AG08395 (cell line): ENCODE measurements around the gene CARD14.

Experiments used
- DNase-seq: peaks from one replicate; pipeline ENCODE4 v3.0.0; 2012; ENCODE audit warnings: mixed read lengths, low spot score

The CARD14 gene

DNA sequence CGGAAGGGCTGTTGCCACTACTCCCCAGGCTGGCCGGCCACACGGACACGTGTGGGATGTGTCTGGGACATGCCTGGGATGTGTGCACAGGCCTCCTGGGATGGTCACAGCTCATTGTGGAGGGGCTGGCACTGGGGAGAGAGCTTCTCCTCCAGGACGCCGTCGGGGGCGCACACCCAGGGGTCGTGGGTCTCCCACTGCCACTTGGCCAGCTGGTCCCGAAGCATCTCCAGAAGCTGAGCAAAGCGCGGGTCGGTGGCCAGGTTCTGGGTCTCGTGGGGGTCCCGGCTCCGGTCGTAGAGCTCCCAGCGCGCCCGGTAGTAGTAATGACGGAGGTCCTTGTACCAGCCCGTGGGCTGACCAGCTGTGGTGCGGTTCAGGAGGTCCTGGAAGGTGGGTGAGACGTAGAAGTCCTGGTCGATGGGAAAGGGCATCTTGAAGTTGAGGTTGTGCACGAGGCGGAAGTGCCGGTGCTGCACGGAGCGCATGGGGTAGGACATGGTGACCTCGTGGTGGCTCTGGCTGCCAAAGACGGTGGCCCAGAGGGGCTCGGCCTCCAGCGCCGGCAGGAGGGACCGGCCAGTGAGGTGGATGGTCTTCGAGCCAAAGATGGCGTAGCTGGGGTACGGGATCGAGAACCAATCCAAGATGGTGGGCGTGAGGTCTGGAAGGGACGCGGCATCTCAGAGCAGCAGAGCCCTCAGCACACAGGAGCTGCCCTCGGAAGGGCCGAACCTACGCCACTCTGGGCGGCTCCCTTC, 40.7 kb downstream of the CARD14 start:
- no peak for DNase-seq

DNA sequence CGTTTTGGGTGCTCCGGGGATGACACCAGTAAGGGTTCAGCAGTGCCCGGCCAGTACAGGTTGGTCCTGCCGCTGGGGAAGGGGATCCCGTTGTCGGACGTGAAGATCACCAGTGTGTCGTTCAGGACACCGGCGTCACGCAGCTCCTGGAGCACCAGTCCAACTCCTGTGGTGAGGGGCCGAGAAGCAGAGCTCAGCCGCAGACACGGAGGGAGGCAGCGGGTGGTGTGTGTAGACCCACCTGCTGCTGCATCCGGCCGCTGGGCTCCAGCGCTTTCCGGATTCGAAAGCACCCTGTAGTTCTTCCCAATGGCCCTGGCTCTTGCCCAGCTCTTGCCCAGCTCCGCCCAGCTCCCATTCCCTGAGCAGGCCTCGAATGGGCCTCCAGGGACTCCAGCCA, 42.3 kb downstream of the CARD14 start:
- no peak for DNase-seq

DNA sequence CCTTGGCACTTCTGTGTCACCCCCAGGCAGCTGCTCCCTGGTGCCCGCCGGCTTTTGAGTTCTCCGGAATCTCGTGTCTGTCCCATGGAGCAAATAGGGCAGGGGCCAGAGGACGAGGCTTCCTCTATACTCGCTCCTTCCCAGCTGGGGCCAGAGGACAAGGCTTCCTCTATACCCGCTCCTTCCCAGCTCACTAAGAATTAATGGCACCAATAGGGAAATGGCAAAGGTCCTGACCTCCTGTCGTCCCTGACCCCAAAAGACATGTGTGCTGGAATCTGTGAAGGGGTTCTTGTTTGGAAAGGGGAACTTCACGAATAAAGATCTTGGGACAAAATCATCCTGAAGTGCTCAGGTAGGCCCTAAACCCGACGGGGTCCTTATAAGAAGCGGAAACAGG, 42.7 kb downstream of the CARD14 start:
- DNase-seq = no peak

DNA sequence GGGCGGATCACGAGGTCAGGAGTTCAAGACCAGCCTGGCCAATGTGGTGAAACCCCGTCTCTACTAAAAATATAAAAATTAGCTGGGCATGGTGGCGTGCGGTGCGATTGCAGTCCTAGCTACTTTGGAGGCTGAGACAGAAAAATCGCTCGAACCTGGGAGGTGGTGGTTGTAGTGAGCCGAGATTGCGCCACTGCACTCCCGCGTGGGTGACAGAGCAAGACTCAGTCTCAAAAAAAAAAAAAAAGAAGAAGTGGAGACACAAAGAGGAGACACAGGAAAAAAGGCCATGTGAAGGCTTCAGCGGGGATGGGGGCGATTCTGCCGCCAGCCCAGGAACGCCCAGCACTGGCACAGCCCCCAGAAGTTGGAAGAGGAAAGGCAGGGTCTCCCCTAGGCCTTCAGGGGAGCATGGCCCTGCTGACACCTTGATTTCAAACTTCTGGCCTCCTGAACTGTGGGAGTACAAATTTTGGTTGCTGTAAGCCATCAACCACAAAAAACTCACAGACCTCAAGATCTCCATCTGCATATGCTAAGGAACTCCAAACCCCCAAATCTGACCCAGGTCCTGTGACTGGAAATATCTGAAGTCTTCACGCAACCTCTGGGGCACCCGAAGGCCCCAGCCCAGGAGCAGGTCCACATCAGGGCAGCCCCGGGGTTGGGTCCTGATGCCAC, 43.3 kb downstream of the CARD14 start:
- DNase-seq = no peak

DNA sequence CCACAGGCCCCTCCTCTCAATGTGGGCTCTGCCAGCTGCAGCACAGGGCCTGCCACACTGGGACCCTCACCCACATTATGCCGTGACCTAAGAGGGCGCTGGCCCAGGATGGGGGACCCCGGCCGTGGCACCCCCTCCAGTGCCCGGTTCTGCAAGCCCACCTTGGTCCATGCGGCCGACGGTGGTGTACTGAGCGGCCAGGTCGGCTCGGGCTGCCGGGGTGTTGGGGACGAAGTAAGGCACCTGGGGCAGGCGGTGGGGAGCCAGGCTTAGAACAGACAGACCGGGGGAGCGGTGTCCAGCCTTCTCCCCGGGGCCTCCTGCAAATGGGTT, 43.8 kb downstream of the CARD14 start:
- DNase-seq = no peak

DNA sequence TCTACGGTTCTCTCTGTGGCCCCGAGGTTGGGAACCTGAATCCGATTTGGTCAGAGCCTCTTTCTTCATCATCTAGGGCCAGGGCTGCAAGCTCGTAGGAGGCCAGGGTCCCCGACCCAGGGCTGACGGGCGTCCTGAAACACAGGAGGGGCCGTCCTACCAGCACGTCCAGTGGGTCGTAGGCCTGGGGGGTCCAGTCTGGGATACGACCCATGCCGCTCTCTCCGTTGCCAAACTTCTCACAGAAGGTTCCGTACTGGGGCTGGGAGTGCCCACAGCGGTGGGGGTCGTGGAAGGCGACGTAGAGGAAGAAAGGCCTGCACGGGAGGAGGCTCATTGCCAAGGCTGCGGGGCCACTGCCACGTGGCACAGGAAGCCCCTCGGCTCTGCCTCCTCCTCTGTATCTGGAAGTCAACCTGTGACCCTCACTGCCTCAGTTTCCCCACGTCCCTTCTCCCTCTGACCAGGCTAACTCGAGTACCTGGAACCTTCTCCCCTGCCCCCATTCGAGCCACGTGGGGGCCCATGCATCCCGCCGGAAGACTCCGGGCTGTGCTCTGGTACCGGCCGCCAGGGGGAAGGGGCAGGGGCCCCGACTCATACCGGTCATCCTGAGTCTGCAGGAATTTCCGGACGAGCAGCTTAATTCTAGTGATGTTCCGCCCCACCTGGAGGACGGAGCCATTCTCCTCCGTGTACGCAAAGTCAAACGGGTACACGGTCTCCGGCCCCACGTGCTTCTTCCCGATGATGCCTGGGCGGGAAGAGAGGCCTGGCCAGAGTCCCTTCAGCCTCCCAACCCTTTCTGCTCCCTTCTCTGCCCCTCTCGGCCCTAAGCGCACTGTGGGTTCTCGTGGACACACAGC, 44.4 kb downstream of the CARD14 start:
- no peak for DNase-seq

DNA sequence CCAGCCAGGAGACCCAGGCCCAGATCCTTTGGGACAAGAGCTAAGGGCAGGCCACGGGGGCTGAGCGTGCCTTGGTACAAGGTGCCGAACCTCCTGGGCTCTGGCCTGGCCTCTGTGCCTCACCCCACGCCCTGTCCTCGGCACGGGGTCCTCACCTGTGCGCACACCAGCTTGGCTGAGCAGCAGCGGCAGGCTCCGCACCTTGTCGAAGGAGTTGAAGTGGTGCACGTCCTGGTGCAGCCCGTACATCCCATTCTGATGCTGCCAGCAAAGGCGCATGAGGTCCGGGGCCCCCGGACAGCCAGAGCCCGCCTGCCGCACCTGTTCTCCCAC, 45.0 kb downstream of the CARD14 start:
- no peak for DNase-seq

DNA sequence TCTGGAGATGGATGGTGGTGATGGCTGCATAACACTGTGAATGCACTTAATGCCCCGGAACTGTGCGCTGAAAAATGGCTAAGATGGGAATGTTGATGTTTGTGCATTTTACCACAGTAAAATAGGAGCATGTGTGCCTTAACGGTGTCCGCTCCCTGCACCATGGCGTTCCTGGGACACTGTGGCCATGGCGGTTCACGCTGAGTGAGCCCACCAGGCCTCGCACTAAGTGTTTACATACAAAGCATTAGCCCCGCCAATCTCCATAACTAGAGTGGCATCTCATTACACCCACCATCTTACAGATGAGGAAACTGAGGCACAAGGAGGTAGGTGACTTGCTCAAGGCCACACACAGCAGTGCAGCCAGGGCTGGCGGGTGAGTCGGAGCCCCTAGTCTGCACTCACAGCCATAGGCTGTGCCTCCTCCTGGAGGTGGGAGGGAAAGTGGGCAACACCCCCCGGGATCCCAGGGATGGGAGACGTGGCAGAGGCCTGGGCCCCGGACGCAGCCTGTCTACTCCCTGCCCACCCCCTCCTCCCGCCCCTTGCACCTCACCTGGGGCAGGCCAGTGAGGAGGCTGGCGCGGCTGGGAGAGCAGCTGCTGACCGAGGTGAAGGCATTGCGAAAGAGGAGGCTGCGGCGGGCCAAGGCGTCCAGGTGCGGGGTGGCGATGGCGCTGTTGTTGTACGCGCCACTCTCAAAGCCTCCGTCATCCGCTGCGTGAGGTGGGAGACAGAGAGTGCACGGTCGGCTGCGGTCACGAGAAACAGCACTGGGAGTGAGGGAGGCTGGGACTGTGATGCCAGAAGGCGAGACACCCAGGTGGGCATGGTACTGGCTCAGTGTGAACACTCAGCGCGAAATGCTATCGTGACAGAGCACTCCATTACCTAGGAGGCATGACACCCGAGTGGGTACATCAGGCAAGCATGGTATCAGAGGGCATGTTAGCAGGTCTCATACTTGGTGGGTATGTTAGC, 46.9 kb downstream of the CARD14 start:
- no peak for DNase-seq

DNA sequence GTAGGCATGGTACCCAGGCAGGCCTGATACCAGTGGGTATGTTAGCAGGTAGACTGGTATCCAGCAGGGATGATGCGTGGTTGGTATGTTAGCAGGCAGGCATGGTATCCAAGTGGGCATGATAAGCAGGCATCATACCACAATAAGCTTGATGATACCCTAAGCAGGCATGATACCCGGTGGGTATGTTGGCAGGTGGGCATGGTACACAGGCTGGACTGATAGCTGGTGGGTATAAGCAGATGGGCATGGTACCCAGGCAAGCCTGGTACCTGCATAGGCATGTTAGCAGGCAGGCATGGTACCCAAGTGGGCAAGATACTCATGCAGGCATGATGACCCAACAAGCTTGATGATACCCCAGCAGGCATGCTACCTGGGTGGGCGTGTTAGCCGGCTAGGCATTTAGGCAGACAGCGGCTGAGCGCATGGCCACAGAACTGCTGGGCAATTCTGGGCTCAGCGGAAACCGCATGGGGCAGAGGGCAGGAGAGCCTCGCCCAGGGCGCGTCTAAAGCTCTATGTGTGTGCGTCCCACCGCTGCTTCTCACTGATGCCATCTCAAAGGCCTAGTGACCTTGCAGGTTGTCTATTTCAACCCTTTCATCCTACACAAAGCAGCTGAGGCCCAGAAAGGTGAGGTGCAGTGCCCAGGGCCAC, 48.0 kb downstream of the CARD14 start:
- no peak for DNase-seq

DNA sequence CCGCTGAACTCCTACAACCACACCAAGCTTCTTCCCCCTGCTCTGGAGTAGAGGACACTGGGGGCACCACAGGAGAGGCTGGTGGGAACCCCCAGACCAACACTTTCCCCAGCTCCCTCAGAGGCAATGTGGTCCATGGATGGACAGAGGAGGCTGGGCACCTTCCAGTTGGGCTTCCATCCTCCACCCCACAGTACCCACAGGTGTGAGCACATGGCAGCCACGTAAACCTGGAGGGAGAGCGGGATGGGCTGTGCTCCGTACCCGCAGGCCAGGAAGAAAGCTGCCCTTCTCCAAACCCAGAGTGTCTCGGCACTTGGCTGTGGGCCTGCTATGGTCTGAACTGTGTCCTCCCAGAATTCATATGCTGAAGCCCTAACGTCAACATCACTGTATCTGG, 48.6 kb downstream of the CARD14 start:
- DNase-seq = no peak

DNA sequence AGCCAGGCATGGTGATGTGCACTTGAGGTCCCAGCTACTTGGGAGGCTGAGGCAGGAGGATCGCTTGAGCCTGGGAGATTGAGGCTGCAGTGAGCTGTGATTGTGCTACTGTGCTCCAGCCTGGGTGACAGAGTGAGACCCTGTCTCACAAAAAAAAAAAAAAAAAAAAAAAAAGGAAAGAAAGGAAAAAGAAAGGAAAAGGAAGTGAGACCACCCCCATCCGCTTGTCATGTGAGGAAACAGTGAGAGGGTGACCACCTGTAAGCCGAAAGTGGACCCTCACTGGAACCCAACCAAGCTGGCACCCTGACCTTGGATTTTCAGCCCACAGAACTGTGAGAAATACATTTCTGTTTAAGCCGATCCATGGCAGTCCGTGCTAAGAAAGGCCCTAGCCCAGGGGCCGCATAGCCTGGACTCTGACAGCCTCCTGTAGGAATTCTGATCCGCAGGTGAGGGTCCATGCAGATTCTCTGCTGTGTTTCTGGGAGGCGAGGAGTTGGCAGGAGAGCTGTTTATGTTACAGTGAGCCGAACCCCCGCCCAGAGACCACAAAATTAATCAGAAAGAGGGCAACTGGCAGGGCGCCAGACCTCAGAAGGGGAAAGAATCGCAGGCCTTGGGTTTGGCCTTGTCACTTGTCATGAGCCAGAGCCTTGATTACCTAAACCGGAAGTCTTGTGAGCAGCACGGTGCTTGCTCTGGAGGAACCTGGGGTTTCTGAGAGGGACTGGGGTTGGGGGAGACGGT, 49.4 kb downstream of the CARD14 start:
- DNase-seq = peak; percentile 78

DNA sequence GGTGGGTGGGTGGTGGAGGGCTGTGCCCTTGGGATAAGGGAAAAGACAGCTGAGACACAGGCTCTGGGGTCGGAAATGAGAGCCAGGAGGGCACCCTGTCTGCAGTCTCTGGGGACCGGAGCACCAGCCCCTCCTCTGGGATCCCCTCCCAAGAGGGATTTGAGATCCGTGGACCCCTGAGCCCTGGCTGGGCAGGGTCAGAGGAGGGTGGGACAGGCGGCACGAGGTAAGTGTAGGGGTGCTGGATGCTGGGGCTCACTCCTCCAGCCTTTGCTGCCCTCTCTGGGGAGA, 49.9 kb downstream of the CARD14 start:
- DNase-seq = no peak

DNA sequence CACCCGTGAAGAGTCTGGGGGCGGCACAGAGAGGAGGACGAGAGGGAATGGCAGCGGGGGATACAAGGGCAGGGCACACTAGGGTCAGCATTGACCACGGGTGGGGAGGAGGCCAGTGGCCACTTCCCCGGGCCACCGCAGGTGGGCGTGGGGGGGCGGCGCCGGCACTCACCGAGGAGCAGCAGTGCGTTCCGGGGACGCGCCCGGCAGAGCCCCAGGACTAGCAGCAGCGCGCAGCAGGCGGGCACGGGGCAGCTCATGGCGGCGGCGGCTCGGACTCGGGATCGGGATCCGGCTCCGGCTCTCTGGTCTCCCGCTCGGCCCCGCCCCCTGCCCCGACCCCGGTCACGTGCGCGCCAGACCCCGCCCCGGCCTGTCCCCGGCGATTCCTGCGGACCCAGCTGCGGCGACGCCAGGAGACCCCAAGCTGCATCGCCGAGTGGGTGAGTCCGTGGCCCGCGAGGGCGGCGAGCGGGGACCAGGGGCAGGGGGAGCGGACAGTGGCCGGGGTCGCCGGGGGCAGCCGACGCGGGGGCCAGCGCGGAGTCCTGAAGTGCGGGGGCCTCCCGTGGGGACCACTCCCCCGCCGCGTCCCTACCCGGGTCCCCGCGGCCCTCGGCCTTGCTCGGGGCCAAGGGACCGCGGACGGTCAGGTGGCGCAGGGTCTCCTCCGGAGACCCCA, 50.4 kb downstream of the CARD14 start, which contains the start of the genes SGSH and SLC26A11:
Gene SGSH, minus strand, starts transcription at position 280 of the 682 bp plus-strand sequence. Its CDS starts 20 bp downstream, at position 260.
Gene SLC26A11, plus strand, starts transcription at position 374 of the 682 bp plus-strand sequence. CDS start 1,134 bp downstream, outside the sequence.
- peak; percentile 96 for DNase-seq

DNA sequence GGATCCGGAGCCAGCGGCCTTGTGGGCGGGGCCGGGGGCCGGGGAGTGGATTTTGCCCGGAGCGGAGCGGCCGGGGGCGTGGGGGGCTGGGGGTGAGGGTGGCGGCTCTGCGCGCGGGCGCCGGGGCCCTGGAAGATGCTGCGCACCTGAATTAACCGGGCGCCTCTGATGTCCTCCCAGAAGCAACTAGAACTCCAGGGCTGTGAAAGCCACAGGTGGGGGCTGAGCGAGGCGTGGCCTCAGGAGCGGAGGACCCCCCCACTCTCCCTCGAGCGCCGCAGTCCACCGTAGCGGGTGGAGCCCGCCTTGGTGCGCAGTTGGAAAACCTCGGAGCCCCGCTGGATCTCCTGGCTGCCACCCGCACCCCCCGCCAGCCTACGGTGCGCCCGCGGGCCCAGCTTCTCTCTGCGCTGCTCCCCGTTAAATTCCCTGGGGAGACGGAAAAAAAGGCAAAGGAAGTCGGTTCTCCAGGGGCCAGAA, 50.9 kb downstream of the CARD14 start:
- peak; percentile 37 for DNase-seq

DNA sequence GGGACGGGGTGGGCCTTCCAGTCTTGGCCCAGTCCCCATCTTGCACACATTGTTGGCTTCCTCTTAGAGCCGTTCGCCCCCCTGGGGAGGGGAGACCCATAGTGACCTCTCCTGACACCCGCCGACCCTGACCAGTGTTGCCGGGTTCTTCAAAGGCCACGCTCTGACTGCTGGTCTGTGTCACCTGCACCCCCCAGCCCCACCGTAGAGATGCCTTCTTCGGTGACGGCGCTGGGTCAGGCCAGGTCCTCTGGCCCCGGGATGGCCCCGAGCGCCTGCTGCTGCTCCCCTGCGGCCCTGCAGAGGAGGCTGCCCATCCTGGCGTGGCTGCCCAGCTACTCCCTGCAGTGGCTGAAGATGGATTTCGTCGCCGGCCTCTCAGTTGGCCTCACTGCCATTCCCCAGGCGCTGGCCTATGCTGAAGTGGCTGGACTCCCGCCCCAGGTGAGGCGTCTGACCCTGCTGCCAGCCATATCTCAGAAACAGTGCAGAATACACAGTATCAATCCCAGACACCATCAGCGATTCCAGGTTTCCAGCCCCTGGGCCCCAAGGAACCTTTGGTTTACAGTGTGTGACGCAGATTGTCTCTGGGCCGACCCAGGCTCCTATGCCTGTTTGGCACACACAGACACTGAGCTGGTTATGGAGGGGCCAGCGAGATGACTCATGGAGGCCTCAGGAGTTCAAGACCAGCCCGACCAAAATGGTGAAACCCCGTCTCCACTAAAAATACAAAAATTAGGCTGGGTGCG, 51.7 kb downstream of the CARD14 start:
- no peak for DNase-seq

DNA sequence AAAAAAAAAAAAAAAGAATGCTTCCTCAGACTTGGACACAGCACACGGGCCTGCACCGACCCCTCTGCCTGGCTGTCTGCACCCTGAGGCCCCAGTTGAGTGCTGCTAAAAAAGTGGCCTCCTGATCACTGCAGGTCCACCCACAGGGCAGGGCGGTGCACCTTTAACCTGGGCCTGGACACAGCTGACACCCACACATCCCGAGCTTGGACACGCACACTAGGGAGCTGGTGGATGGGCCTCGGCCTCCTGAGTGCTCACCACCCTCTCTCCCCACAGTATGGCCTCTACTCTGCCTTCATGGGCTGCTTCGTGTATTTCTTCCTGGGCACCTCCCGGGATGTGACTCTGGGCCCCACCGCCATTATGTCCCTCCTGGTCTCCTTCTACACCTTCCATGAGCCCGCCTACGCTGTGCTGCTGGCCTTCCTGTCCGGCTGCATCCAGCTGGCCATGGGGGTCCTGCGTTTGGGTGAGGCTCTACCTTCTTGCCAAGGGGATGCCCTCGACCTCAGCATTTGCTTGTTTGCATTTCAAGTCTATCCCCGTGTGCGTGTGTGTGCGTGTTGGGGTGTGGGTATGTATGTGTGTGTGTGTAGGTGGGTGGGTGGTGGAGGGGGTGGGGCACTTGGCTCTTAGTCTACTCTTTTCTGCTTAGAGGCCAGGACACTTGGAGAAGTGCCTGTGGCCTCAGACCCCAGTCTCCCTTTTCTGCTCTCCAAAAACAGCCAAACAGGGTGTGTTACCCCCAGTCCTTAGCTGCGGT, 52.7 kb downstream of the CARD14 start:
- DNase-seq = no peak

DNA sequence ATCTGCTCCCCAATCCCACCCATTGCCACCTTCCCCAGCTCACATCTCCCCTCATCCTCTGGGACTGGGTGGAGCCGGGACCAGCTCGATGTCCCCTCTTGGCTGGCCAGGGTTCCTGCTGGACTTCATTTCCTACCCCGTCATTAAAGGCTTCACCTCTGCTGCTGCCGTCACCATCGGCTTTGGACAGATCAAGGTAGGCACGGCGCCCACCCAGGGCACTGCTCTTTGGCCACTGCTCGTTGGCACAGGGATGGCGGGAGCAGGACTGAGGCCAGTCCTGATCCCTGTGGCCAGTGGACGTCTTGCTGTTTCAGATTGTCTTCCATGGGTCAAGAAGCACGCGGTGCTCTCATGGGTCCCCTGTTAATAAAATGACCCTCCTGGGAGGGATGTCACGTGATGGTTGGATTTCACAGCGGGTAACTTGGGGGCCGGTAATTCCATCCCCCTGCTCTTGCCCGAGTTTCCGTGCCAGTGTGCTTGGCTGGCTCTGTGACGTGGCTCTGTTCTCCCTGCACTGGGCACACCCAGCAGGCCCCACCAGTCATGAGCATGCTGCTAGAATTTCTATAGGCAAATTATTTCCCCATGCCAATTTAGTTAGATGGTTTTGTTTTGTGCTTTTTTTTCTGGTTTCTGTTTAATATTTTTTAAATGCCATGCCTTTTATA, 53.4 kb downstream of the CARD14 start:
- DNase-seq = no peak
